ENCODE measurements around the gene OGFR.

OGFR gene

DNA sequence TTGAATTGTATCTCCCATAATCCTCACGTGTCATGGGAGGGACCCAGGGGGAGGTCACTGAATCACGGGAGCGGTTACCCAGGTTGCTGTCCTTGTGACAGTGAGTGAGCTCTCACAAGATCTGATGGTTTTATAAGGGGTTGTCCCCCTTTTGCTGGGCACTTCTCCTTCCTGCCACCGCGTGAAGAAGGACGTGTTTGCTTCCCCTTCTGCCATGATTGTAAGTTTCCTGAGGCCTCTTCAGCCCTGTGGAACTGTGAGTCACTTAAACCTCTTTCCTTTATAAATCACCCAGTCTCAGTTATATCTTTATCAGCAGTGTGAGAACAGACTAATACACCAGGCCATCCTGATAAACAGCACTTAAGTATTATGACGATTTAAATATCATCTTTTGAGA lies 17.3 kb upstream of the OGFR start:
- TF ChIP-seq ZFP30 (CRISPR knock-in tag; IDR thresholded peaks at IDR 0.05), result no peak
- TF ChIP-seq SNAI2 (CRISPR knock-in tag; IDR thresholded peaks at IDR 0.05), result no peak
- no peak for TF ChIP-seq ESRRG (CRISPR knock-in tag; IDR thresholded peaks at IDR 0.05)
- no peak for TF ChIP-seq TCF4 (CRISPR knock-in tag; IDR thresholded peaks at IDR 0.05; ENCODE audit: borderline replicate concordance)
- TF ChIP-seq CSDC2 (CRISPR knock-in tag; IDR thresholded peaks at IDR 0.05), result no peak
- TF ChIP-seq, protein P1, sequence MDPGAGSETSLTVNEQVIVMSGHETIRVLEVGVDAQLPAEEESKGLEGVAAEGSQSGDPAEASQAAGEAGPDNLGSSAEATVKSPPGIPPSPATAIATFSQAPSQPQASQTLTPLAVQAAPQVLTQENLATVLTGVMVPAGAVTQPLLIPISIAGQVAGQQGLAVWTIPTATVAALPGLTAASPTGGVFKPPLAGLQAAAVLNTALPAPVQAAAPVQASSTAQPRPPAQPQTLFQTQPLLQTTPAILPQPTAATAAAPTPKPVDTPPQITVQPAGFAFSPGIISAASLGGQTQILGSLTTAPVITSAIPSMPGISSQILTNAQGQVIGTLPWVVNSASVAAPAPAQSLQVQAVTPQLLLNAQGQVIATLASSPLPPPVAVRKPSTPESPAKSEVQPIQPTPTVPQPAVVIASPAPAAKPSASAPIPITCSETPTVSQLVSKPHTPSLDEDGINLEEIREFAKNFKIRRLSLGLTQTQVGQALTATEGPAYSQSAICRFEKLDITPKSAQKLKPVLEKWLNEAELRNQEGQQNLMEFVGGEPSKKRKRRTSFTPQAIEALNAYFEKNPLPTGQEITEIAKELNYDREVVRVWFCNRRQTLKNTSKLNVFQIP (CRISPR knock-in tag; IDR thresholded peaks at IDR 0.05; ENCODE audit: borderline replicate concordance, low read depth), result no peak
- TF ChIP-seq RARB (CRISPR knock-in tag; IDR thresholded peaks at IDR 0.05), result no peak
- TF ChIP-seq, protein P2, sequence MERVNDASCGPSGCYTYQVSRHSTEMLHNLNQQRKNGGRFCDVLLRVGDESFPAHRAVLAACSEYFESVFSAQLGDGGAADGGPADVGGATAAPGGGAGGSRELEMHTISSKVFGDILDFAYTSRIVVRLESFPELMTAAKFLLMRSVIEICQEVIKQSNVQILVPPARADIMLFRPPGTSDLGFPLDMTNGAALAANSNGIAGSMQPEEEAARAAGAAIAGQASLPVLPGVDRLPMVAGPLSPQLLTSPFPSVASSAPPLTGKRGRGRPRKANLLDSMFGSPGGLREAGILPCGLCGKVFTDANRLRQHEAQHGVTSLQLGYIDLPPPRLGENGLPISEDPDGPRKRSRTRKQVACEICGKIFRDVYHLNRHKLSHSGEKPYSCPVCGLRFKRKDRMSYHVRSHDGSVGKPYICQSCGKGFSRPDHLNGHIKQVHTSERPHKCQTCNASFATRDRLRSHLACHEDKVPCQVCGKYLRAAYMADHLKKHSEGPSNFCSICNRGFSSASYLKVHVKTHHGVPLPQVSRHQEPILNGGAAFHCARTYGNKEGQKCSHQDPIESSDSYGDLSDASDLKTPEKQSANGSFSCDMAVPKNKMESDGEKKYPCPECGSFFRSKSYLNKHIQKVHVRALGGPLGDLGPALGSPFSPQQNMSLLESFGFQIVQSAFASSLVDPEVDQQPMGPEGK (CRISPR knock-in tag; IDR thresholded peaks at IDR 0.05; ENCODE audit: borderline replicate concordance), result no peak
- no peak for TF ChIP-seq GLIS3 (CRISPR knock-in tag; IDR thresholded peaks at IDR 0.05)
- no peak for TF ChIP-seq PPARA (CRISPR knock-in tag; IDR thresholded peaks at IDR 0.05; ENCODE audit: borderline replicate concordance)
- no peak for TF ChIP-seq BACH2 (CRISPR knock-in tag; IDR thresholded peaks at IDR 0.05; ENCODE audit: borderline replicate concordance)
- no peak for TF ChIP-seq ZFP3 (CRISPR knock-in tag; IDR thresholded peaks at IDR 0.05)
- TF ChIP-seq, protein P3, sequence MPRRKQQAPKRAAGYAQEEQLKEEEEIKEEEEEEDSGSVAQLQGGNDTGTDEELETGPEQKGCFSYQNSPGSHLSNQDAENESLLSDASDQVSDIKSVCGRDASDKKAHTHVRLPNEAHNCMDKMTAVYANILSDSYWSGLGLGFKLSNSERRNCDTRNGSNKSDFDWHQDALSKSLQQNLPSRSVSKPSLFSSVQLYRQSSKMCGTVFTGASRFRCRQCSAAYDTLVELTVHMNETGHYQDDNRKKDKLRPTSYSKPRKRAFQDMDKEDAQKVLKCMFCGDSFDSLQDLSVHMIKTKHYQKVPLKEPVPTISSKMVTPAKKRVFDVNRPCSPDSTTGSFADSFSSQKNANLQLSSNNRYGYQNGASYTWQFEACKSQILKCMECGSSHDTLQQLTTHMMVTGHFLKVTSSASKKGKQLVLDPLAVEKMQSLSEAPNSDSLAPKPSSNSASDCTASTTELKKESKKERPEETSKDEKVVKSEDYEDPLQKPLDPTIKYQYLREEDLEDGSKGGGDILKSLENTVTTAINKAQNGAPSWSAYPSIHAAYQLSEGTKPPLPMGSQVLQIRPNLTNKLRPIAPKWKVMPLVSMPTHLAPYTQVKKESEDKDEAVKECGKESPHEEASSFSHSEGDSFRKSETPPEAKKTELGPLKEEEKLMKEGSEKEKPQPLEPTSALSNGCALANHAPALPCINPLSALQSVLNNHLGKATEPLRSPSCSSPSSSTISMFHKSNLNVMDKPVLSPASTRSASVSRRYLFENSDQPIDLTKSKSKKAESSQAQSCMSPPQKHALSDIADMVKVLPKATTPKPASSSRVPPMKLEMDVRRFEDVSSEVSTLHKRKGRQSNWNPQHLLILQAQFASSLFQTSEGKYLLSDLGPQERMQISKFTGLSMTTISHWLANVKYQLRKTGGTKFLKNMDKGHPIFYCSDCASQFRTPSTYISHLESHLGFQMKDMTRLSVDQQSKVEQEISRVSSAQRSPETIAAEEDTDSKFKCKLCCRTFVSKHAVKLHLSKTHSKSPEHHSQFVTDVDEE (CRISPR knock-in tag; IDR thresholded peaks at IDR 0.05), result no peak
- TF ChIP-seq ZNF565 (CRISPR knock-in tag; conservative IDR thresholded peaks at IDR 0.05; ENCODE audit: low read depth), result no peak
- TF ChIP-seq ZNF70 (CRISPR knock-in tag; IDR thresholded peaks at IDR 0.05), result no peak
- TF ChIP-seq, protein P4, sequence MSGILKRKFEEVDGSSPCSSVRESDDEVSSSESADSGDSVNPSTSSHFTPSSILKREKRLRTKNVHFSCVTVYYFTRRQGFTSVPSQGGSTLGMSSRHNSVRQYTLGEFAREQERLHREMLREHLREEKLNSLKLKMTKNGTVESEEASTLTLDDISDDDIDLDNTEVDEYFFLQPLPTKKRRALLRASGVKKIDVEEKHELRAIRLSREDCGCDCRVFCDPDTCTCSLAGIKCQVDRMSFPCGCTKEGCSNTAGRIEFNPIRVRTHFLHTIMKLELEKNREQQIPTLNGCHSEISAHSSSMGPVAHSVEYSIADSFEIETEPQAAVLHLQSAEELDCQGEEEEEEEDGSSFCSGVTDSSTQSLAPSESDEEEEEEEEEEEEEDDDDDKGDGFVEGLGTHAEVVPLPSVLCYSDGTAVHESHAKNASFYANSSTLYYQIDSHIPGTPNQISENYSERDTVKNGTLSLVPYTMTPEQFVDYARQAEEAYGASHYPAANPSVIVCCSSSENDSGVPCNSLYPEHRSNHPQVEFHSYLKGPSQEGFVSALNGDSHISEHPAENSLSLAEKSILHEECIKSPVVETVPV (CRISPR knock-in tag; IDR thresholded peaks at IDR 0.05), result no peak
- no peak for ATAC-seq

DNA sequence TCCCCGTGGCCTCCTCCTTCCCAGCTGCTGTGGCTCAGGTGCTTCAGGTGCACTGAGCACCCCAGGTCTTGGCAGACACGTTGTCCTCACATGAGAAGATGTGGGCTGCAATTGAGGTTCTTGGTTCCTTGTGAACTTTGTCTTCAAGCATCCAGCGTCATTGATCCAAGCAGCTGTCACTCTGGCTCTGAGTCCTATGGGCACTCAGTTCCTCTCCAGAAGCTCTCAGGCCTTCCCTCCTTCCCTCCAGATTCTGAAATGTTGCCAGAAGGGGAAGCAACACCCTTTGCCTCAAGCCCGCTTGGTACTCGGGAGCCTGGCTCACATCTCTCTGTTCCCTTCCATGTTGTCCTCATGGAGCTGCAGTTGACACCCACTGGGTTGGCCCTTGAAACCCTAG lies 16.8 kb upstream of the OGFR start:
- no peak for ATAC-seq
- TF ChIP-seq ZNF565 (CRISPR knock-in tag; conservative IDR thresholded peaks at IDR 0.05; ENCODE audit: low read depth), result no peak
- TF ChIP-seq, protein P1 (CRISPR knock-in tag; IDR thresholded peaks at IDR 0.05; ENCODE audit: borderline replicate concordance, low read depth), result no peak
- no peak for TF ChIP-seq OSR1 (CRISPR knock-in tag; IDR thresholded peaks at IDR 0.05)
- no peak for TF ChIP-seq RARB (CRISPR knock-in tag; IDR thresholded peaks at IDR 0.05)
- TF ChIP-seq, protein P4 (CRISPR knock-in tag; IDR thresholded peaks at IDR 0.05), result no peak
- TF ChIP-seq SNAI2 (CRISPR knock-in tag; IDR thresholded peaks at IDR 0.05), result no peak
- no peak for TF ChIP-seq ESRRG (CRISPR knock-in tag; IDR thresholded peaks at IDR 0.05)
- no peak for TF ChIP-seq TCF4 (CRISPR knock-in tag; IDR thresholded peaks at IDR 0.05; ENCODE audit: borderline replicate concordance)
- TF ChIP-seq, protein P2 (CRISPR knock-in tag; IDR thresholded peaks at IDR 0.05; ENCODE audit: borderline replicate concordance), result no peak
- no peak for TF ChIP-seq ZC3H10 (CRISPR knock-in tag; IDR thresholded peaks at IDR 0.05)

Data from SK-N-SH treated with all-trans-retinoic acid at 6 μM for 48 hours (cell line).